OCI-LY1 (cell line): Measurements from ENCODE around the gene ARHGAP21.

Source experiments
- EZH2 ChIP-seq: fragments of 200-600 bp; sonication (generic), shearing (Covaris generic); IDR thresholded peaks from 2 replicates; pipeline ENCODE4 v1.8.0; 2017; ENCODE audit warnings: borderline replicate concordance, mixed run types, mild to moderate bottlenecking, antibody characterized with exemption, low read length, moderate library complexity, mixed read lengths
- TF ChIP-seq, protein P1 (sequence below): fragments of 200-600 bp; sonication (generic), shearing (Covaris generic); IDR thresholded peaks from 2 replicates; pipeline ENCODE4 v1.5.1; 2017; ENCODE audit warnings: mild to moderate bottlenecking, antibody characterized with exemption, low read length, moderate library complexity, mixed read lengths

DNA sequence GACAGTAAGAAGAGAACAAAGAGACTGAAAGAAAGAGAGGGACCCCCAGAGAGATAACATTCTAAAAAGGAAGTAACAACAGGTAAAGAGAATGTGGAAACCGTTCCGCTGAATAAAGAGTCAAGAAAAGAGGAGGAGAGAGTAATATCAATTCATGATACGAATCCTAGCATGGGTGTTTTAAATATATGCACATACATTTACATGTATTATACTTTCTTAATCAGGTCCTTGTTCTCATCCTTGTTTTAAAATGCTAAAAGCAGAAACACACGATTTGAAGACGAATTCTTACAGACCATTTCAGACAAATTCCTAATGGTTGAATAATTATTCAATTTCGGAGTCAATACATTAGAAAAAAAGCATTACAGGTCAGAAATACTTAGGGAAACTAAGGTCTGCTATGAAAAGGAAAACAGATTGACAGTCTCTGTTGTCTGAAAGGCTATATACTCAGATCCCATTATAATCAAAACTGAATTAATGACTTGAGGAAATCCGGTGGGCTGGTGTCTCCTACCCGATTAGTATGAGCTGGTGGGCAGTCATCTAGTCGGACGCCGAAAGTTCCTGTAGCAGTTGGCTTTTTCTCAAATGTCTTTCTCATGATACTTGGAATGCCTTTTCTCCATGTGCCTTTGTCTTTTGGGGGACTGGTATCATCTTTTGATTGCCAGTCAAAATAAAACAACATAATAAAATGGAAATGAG is 127.3 kb downstream of the ARHGAP21 start:
- TF ChIP-seq, protein P1, sequence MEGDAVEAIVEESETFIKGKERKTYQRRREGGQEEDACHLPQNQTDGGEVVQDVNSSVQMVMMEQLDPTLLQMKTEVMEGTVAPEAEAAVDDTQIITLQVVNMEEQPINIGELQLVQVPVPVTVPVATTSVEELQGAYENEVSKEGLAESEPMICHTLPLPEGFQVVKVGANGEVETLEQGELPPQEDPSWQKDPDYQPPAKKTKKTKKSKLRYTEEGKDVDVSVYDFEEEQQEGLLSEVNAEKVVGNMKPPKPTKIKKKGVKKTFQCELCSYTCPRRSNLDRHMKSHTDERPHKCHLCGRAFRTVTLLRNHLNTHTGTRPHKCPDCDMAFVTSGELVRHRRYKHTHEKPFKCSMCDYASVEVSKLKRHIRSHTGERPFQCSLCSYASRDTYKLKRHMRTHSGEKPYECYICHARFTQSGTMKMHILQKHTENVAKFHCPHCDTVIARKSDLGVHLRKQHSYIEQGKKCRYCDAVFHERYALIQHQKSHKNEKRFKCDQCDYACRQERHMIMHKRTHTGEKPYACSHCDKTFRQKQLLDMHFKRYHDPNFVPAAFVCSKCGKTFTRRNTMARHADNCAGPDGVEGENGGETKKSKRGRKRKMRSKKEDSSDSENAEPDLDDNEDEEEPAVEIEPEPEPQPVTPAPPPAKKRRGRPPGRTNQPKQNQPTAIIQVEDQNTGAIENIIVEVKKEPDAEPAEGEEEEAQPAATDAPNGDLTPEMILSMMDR: no peak
- TF ChIP-seq EZH2: no peak
